ENCODE data around the gene NLRC5.

The NLRC5 gene

DNA sequence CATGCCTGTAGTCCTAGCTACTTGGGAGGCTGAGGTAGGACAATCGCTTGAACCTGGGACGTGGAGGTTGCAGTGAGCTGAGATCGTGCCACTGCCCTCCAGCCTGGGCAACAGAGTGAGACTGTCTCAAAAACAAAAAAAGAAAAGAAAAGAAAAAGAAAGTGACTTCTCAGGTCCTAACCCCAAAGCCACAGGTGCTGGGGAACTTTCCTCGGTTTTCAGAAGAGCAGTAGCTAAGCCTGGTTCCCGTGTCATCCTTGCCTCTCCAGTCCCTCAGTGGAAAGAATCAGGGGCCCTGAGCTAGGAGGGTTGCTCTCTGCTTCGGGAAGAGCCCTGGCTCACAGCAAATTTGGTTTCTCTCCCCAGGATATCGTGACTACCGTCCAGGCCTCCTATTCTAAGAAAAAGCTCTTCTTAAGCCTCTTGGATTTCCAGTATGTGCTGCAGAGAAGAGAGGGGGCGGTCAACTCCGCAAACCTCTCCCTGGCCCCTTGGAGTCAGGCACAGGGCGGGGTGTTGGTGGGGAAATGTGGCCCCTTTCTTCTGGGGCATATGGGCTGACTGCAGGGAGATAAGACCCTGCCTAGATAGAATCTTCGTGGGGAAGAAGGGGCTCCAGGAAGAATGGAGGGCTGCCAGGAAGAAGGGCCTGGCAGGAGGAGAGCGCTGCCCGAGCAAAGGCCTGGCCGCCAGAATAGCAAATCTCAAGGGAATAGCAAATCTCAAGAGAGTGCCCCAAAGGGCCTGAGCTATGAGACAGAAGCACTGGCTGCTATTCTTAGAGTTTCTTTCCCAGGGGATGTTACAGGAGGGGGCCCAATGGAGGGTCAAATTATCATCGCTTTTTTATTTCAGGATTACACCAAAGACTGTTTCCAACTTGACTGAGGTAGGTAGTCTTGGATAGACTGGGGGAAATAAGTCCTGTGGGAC, 8.3 kb upstream of the NLRC5 start:
- DNase-seq (ENCODE audit: low spot score), result no peak
- CTCF ChIA-PET, result no interaction called here
- POLR2A ChIA-PET (ENCODE audit: low non-redundant PET), result no interaction called here

DNA sequence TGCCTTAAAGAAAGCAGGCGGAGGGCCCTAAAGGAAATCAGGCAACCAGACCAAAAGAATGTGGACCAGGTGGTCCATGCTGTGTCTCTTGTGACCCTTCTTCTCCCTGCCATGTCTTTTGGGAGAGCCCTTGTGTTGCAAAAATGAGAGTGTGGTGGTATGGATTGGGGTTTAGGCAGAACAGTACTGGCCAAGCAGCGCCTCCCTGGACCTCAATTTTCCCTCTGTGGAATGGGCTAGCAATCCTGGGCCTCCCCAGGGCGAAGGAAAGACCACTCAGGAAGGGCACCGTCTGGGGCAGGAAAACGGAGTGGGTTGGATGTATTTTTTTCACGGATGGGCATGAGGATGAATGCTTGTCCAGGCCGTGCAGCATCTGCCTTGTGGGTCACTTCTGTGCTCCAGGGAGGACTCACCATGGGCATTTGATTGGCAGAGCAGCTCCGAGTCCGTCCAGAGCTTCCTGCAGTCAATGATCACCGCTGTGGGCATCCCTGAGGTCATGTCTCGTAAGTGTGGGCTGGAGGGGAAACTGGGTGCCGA, 7.6 kb upstream of the NLRC5 start:
- TF ChIP-seq CTCF (conservative IDR thresholded peaks at IDR 0.05; ENCODE audit: low read depth), result no peak
- DNase-seq (ENCODE audit: low spot score), result no peak
- ChIA-PET CTCF (no interaction called here), POLR2A (ENCODE audit: low non-redundant PET) (no interaction called here)
- no peak overlapping the region for H3K27ac ChIP-seq

More for the DNA sequence above, 8.3 kb upstream of the NLRC5 start:
- no peak overlapping the region for H3K27ac ChIP-seq
- TF ChIP-seq CTCF (conservative IDR thresholded peaks at IDR 0.05; ENCODE audit: low read depth), result no peak

- ChIA-PET POLR2A (ENCODE audit: low non-redundant PET) (no interaction called here), CTCF (interaction anchor here (0.6 kb wide), 1 partner anchor 113 kb away, joined by 4 read pairs; no protein-coding TSS in a partner anchor)
- H3K27ac ChIP-seq, result no peak overlapping the region
- DNase-seq (ENCODE audit: low spot score), result no peak
- TF ChIP-seq CTCF (conservative IDR thresholded peaks at IDR 0.05; ENCODE audit: low read depth), result no peak
Observed at GRCh38 chr16:56982695-56983094, 6.7 kb upstream of the NLRC5 start.

- no peak for TF ChIP-seq CTCF (conservative IDR thresholded peaks at IDR 0.05; ENCODE audit: low read depth)
- H3K27ac ChIP-seq, result no peak overlapping the region
- POLR2A ChIA-PET (ENCODE audit: low non-redundant PET), result no interaction called here
- no peak for DNase-seq (ENCODE audit: low spot score)
- CTCF ChIA-PET, result interaction anchor here (0.6 kb wide), 2 partner anchors 114 to 1015 kb away, joined by 3 to 4 read pairs; no protein-coding TSS in a partner anchor
Observed at GRCh38 chr16:56983211-56983751, 6.1 kb upstream of the NLRC5 start.

DNA sequence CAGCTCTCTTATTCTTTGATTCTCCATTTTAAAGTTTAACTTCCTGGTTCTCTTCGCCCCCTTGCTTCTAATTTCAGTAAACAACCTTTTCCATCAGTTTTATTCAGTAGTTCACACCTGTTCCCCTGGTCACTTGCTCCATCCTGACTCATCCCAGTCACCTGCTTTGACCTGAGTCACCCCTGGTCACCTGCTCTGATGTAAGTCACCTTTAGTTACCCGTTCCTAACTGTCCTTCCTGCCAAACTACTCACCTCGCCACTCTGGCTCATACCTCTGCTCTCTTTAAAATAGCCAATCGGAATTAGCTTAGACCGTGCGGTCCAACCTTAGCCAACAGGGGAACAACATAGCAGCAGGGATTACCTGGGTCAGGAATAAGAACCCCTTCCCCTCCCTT, 4.7 kb upstream of the NLRC5 start:
- ChIA-PET CTCF (interaction anchor here (0.6 kb wide), 1 partner anchor 19 kb away, joined by 7 read pairs; no protein-coding TSS in a partner anchor), POLR2A (ENCODE audit: low non-redundant PET) (no interaction called here)
- no peak for TF ChIP-seq CTCF (conservative IDR thresholded peaks at IDR 0.05; ENCODE audit: low read depth)
- no peak overlapping the region for H3K27ac ChIP-seq
- DNase-seq (ENCODE audit: low spot score), result no peak

- H3K27ac ChIP-seq, result peak overlapping the region; percentile 68
- peak; percentile 92 for DNase-seq (ENCODE audit: low spot score)
Observed at GRCh38 chr16:56985288-56985961, 3.9 kb upstream of the NLRC5 start.

More at GRCh38 chr16:56985288-56985961, 3.9 kb upstream of the NLRC5 start:
- TF ChIP-seq CTCF (conservative IDR thresholded peaks at IDR 0.05; ENCODE audit: low read depth), result no peak
- ChIA-PET CTCF (no interaction called here), POLR2A (ENCODE audit: low non-redundant PET) (no interaction called here)
